ENCODE results near the gene PLAC8L1. TPM values are rescaled to one million over a fixed set of nuclear protein-coding genes. Genes with fewer than 3 reads are reported as not detected.

The PLAC8L1 gene
- total RNA-seq, 1 experiment from 2014 or later = 0.52 TPM

GRCh38 chr5:146068206-146068605 lies 37.2 kb downstream of the PLAC8L1 start:
- Histone ChIP-seq H3K4ac (ENCODE audit: low read depth, low read length) (no peak overlapping the region), H3T11ph (ENCODE audit: low read length) (no peak overlapping the region), H2BK5ac (ENCODE audit: insufficient read length, low read length) (no peak overlapping the region), H2AFZ (ENCODE audit: low read length) (no peak overlapping the region), H3K27me3 (ENCODE audit: insufficient read depth, low read length) (no peaks in the 10 kb centered on the region; the same call in 1 of the 2 replicates), H3K18ac (ENCODE audit: insufficient read length, low read depth, low read length) (no peak overlapping the region), H2AK5ac (ENCODE audit: insufficient read length, low read length) (no peak overlapping the region), H4K8ac (replicated peaks; ENCODE audit: insufficient read length, low read depth, low read length) (no peak overlapping the region), H3K23me2 (ENCODE audit: insufficient read length, low read depth, low read length, poor library complexity, severe bottlenecking) (no peaks in the 10 kb centered on the region), H3K9ac (ENCODE audit: extremely low read depth, insufficient read length, low read length) (no peak overlapping the region), H2BK120ac (ENCODE audit: low read depth, low read length, poor library complexity, severe bottlenecking) (no peak overlapping the region), H3K4me1 (ENCODE audit: insufficient read depth, low read length) (peaks cover 7% of the 10 kb centered on the region; the same call in 1 of the 2 replicates), H3K56ac (ENCODE audit: insufficient read length, low read depth, low read length) (no peak overlapping the region), H3K79me2 (ENCODE audit: insufficient read depth, low read length) (no peaks in the 10 kb centered on the region), H2BK20ac (ENCODE audit: low read depth, low read length, poor library complexity, severe bottlenecking) (no peak overlapping the region), H4K5ac (ENCODE audit: insufficient read length, low read depth, low read length) (no peak overlapping the region), H3K79me1 (ENCODE audit: insufficient read depth, low read depth, low read length, poor library complexity, severe bottlenecking) (no peaks in the 10 kb centered on the region), H4K91ac (ENCODE audit: insufficient read length, low read depth, low read length) (no peak overlapping the region), H3K9me3 (ENCODE audit: control insufficient read depth, low read depth, low read length) (no peaks in the 10 kb centered on the region), H3K4me2 (ENCODE audit: insufficient read depth, insufficient read length, low read length) (no peak overlapping the region), H3K14ac (ENCODE audit: insufficient read depth, low read length) (no peak overlapping the region), H2BK15ac (ENCODE audit: low read depth, low read length) (no peak overlapping the region), H4K20me1 (ENCODE audit: control insufficient read depth, insufficient read depth, insufficient read length) (no peaks in the 10 kb centered on the region), H3K23ac (ENCODE audit: insufficient read length, low read depth, low read length) (no peak overlapping the region), H3K27ac (ENCODE audit: insufficient read length, low read depth, low read length) (no peak overlapping the region), H2BK12ac (ENCODE audit: insufficient read length, low read depth, low read length) (no peak overlapping the region)
- no peak for TF ChIP-seq CTCF (conservative IDR thresholded peaks at IDR 0.05)
- DNase-seq = no peak
- no peak overlapping the region for H3K4me3 Mint-ChIP-seq
- H3K27me3 Mint-ChIP-seq (ENCODE audit: low read depth) = peaks cover 26% of the 10 kb centered on the region
- no peaks in the 10 kb centered on the region; a peak in 1 of 7 replicates for H3K36me3 Mint-ChIP-seq (ENCODE audit: insufficient read depth in 1 of 3, low read depth in 3 of 3)
- H3K9me3 Mint-ChIP-seq = no peaks in the 10 kb centered on the region
- peaks cover 17 to 20% of the 10 kb centered on the region in 2 experiments for H3K4me1 Mint-ChIP-seq
- no CpG with 5 or more reads among the region's 9 CpGs for WGBS (ENCODE audit: extremely low coverage, insufficient read length, low lambda C conversion rate)
- peak overlapping the region in 1 of 3 experiments; percentile 16; a peak in 1 of 7 replicates for H3K27ac Mint-ChIP-seq
